HG03521 (cell line): ENCODE measurements around the gene MBD3.

Experiments
- ATAC-seq: cut with Tn5 transposase; IDR thresholded peaks from one replicate; pipeline ENCODE4 v1.9.1; 2021; ENCODE audit warnings: mild to moderate bottlenecking, moderate library complexity; ENCODE audit not compliant: unreplicated experiment

MBD3 gene

DNA sequence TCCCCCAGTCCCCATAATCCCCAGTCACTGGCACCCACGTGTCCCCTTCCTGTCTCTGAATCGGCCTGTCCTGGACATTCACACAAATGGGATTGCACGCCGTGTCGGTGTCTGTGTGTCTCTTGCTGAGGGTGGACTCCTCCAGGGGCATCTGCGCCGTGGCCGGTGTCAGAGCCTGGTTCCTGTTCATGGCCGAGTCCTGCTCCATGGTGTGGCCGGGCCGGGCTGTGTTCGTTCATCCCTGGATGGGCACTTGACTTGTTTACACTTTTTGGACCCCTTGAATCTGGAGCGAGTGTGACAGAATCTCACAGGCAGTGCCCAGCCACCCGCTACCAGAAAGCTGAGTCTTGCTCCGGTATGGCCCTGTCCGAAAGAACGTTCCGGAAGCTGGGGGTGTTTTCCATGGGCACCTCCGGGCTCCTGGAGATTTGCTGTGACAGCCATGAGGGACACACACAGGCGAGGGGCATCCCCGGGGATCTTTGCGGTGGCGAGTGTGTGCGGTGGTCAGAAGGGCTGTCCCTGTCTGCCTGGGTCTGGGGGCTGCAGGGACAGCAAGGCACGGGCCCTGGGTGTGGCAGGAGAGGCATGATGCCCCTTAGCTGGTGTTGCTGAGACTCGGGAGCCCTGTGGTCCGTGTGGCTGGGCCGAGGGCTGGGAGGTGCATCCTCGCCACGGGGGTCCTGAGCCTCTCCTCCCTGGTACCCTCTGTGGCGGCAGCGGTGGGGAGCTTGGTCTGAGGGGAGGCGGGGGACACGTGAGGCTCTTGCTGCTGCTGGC lies 18.1 kb downstream of the MBD3 start:
- ATAC-seq = no peak

DNA sequence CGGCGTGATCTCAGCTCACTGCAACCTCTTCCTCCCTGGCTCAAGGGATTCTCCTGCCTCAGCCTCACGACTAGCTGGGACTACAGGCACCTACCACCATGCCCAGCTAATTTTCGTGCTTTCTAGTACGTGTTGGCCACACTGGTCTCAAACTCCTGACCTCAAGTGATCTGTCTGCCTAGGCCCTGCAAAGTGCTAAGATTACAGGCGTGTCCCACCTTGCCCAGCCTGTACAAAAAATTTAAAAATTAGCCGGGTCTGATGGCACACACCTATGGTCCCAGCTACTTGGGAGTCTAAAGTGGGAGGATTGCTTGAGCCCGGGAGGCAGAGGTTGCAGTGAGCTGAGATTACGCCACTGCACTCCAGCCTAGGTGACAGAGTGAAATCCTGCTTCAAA lies 19.9 kb downstream of the MBD3 start:
- no peak for ATAC-seq

DNA sequence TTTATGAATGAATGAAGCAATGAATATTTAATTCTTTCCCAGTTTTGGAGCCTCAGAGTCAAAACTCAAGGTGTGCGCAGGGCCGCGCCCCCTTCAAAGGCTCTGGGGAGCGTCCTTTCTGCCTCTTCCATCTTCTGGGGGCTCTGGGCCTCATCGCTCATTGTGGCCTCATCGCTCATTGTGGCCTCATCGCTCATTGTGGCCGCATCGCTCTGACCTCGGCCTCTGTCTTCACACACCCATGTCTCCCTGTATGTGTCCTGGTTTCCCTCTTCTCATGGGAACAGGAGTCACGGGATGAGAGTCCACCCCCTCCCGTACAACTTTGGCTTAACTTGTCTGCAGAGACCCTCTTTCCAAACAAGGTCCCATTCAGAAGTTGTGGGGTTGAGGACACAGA lies 21.3 kb downstream of the MBD3 start:
- ATAC-seq = no peak

DNA sequence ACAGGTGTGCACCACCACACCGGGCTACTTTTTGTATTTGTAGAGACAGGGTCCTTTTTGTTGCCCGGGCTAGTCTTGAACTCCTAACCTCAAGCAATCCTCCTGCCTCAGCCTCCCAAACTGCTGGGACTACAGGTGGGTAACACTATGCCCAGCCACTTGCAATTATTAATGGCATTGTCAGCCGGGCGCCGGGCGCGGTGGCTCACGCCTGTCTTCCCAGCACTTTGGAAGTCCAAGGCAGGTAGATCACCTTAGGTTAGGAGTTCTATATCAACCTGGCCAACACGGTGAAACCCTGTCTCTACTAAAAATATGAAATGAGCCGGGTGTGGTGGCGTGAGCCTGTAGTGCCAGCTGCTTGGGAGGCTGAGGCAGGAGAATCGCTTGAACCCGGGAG lies 21.8 kb downstream of the MBD3 start:
- no peak for ATAC-seq

DNA sequence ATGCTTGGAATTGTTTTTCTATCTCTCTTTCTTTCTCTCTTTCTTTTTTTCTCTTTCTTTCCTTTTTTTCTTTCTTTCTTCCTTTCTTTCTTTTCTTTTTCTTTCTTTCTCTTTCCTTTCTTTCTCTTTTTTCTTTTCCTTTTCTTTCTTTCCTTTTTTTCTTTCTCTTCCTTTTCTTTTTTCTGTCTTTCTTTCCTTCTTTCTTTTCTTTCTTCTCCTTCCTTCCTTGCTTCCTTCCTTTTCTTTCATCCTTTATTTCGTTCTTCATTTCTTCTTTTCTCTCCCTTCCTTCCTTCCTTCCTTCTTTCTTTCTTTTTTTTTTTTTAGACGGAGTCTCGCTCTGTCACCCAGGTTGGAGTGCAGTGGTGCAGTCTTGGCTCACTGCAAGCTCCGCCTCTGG lies 22.7 kb downstream of the MBD3 start:
- ATAC-seq = no peak

DNA sequence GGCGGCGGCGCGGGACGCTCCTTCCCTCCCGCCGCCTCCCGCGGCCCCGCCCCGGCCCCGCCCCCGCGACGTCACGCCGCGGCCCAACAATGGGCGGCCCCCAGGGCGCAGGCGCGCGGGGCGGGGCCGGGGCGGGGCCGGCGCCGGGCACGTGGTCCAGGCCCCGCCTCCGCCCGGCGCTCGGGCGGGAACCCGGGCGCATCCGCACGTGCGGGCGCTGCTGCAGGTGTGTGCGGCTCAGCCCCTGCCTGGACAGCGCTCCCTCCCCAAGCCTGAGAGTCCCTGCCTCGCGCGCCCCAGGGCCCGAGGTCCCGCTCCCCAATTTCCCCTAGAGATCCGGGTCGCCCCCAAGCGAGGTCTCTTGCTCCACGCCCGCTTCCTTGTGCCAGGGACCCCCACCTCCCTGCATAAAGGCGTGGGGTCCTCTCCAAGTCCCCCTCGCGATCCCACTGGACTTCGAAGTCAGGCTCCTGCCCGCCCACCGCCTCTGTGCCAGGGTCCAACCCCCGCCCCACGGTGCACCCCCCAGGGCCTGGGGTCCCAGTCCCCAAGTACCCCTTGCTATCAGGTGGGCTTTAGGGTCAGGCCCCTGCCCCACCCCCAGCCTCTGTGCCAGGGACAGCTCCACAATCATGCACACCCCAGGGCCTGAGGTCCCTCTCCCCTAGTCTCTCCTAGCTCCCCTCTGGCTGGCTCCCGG lies 24.2 kb downstream of the MBD3 start, which contains the start of gene MEX3D:
Gene MEX3D, minus strand, starts transcription at position 6 of the 700 bp plus-strand sequence. CDS start 267 bp downstream, outside the sequence.
- ATAC-seq = peak; percentile 67

DNA sequence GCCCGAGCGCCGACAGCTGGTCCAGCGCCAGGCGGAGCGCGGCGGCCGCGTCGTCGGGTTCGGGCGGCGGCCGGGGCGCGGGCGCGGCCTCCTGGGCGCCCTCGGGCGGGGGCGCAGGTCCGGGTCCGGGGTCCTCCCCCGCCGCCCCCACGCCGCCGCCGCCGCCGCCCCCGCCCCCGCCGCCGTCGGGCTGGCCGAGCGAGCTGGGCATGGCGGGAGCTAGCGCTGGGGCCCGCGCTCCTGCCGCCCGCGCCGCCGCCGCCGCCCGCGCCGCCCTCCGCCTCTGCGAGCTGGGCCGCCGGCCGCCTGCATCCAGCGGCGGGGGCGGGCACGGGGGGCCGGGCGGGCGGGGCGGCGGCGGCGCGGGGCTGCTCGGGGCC lies 24.8 kb downstream of the MBD3 start:
- peak; percentile 8 for ATAC-seq

DNA sequence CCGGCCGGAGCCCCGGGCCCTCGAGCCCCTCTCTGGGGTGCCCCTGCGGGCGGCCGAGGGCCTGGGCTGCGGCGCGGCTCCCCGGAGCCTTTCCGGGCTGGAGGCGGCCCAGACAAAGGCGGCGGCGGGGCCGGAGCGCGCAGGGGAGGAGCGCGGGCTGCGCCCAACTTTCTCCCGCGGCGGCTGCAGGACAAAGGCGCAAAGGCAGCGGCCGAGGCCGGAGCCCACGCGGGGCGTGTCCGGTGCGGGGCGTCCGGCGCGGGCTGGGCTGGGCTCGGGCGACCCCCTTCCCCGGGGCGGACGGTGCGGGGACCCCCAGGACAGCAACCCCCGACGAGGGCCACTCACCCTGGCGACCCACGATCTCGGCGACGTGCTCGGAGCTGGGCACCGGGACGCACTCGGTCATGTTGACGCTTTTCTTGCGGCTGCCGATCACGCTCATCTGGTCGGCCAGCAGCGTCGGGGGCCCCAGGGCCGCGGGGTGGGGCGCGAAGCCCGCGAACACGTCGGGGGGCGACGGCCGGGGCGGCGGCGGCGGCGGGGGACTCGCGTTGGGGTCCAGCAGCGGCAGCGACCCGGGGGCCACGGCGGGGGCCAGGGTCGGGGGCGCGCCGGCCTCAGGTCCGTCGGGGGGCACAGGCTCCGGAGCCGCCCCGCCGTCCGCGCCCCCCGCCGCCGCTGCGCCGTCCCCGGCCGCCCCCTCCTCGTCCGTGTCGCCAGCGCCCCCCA lies 25.4 kb downstream of the MBD3 start:
- no peak for ATAC-seq

DNA sequence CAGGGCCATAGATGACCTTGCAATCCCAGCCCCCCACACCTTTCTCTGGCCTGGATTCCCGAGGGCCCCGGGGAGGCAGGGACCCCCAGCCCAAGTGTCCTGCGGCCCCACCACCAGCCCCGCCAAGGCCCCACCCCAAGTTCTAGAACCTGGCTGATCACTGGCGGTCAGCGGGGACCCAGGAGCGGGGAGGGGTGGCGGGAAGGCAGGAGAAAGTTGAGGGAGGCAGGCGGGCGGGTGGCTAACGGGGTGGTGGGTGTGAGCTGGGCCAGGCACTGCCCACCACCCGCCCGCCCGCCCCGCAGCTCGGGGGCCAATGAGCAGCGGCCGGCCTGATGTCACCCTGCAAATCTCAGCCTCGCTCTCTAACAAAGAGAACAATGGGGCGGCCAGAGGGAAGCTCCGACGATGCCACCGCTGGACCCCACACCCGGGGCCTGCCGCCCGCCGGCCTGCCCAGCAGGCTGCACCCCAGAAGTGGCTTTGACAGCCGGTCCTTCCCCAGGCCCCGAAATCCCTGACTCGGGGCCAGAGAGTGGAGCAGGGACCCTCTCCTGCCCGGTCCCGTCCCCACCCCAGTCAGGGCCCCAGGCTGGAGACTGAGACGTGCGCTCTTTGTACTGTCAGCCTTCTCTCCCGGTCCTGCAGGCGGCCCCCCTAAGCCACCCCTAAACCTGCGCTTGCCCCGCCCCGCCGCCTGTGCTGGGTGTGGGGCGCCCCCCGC lies 26.1 kb downstream of the MBD3 start:
- ATAC-seq = no peak

DNA sequence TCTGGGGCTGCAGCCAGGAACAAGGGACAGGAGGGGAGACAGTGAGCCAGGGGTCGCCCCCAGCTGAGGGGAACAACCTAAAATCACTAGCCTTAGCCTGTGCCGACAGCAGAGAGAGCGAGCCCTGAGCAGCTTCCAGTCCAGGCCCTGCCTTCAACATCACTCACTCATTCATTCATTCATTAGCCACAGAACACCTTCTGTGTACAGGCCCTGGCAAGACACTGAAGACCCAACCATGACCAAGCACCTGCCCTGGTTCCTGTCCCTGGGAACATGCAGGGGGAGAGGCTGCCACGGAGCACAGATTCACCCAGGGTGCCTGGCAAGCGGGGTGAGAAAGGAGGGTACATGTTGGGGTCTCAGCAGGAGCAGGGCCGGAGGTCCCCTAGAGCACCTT lies 29.4 kb downstream of the MBD3 start:
- ATAC-seq = no peak

DNA sequence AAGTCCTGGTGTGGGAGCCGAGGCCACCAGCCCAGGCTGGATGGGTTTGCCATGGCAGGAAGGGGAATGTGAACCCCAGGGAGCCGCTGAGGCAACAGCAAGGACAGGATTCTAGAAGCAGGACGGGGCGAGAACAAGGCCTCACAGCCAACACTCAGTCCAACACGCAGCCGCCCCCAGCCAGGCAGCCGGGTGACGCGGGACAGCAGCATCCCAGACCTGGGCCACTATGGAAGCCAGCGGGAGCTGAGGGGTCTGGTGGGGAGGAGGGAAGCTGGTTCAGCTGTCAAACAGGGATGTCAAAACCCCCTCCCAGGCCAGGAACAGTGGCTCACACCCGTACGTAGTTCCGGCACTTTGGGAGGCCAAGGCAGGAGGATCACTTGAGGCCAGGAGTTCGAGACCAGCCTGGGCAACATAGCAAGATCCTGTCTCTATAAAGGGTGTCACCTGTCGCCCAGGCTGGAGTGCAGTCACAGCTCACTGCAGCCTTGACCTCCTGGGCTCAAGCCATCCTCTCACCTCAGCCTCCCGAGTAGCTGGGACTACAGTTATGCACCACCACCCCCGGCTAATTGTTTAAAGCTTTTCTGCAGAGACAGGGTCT lies 31.3 kb downstream of the MBD3 start:
- no peak for ATAC-seq

DNA sequence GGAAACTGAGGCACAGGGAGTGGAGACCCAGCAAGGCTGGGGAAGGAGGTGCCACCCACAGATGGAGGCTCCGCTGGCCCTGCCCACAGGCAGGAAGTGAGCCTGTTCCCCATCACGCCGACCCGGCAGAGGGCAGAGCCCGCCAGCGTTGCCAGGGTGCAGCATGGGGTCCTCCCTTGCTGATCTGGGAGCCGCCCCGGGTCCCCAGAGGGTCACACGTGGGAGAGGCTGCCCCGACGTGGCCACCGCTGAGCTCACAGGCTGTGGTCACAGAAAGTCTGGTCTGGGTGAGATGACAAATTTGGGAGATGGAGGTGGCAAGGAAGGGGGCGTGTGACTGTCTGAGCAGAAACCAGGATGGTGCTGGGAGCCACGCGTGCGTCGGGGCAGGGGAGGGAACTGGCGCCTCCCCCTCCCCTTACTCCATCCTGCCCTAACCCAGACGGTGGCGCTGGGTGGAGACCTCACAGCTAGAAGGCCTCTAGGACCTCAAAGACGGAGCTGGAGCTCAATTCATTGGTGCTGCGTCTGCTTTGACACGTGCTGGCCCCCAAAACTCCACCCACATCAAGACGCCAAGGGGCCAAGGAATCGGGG lies 32.3 kb downstream of the MBD3 start:
- ATAC-seq = no peak

DNA sequence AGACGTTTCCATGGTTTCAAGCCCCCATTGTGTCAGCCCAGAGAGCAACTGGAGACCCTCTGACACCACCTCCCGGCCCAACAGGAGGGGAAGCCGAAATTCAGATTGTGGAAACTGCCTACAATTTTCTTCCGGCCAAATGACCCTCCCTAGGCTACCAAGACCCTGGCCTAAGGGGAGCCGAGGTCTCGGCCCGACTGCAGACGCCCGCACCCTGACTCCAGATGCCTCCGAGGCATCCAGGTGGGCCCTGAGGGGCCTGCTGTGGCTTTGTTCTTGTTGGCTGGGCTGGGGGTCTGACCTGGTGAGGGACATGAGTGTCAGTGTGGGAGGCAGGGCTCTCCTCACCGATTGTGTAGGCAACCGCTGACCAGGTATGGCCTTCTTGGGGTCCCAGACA lies 34.1 kb downstream of the MBD3 start:
- ATAC-seq = no peak

DNA sequence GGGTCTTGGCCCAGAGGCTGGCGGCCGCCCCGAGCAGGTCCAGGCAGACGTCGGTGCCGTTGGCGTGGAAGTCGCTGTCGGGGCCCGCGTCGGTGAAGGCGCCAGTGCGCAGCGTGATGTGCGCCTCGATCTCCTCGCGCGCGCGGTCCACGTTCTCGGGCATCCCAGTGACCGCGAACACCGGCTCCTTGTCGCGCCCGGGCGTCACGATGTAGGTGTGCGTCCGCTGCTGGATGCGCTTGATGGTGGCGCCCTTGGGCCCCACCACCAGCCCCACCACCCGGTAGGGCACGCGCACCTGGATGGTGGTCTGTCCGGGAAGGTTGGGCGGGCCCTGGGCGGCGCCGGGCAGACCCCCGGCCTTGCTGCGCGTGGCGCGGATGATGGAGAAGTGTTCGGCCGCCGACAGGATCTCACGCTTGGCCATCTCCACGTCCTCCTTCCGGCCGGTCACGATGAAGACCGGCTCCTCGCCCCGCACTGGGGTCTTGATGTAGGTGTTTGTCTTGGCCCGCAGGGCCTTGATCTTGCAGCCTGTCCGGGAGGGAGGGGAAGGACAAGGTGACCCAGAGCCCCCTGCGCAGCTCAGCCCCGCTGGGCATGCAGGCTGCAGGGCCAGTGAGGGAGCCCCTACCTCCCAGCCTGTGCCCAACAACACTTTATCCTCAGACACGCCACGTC lies 36.1 kb downstream of the MBD3 start:
- no peak for ATAC-seq

DNA sequence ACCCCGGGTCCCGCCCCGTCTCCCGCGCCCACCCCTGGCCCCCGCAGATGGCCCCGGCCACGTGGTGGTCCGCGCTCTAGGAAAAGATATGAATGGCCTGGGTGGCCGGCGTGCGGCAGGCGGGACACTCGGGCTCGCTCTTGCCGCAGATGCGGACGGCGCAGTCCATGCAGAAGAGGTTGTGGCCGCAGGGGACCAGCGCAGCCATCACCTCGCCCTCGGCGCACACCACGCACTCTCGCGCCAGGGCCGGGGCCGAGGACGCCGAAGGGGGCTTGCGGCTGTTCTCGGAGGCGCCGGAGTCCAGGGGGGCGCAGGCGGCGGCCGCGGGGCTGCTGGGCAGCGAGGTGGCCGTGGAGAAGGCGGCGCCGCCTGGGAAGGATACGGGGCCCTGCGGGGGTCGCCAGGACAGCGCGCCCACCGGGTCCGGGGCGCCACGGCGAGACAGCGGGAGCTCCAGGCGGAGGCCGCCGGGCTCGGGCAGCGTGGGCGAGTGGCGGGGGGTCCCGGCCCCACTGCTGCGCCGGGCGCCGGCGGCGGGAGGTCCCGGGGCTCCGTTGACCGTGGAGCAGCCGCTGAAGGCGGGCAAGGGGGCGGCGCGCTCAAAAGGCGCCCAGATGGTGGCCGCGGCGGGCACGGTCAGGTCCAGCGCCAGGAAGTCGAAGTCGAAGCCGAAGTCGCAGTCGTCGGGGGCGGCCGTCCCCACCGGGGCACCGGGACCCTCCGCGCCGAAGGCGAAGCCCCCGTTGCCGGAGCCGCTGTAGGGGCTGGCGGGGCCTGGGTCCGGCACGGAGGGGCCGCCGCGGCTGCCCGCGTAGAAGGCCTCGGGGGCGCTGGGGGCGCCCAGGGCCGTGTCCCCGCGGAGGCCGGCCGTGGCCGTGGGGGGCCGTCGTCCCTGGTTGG lies 36.9 kb downstream of the MBD3 start:
- ATAC-seq = no peak

DNA sequence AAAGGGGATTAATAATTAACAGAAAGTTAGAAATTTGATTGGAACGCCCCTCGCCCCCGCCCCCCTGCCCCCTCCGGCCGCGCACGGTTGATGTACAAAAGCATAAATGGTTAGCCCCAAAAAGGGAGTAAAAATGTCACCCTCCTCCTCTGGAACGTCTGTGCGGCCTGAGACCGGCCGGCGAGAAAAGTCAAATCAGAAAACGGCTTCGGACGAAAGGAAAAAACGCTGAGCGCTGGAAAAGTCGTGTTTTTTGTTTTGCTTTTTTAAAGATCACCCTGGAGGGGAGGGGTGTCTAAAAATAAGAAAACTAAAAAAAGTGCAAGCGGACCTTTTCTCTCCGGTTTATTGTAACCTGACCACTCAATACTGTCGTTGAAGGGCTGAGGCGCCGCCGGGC lies 37.7 kb downstream of the MBD3 start:
- no peak for ATAC-seq

DNA sequence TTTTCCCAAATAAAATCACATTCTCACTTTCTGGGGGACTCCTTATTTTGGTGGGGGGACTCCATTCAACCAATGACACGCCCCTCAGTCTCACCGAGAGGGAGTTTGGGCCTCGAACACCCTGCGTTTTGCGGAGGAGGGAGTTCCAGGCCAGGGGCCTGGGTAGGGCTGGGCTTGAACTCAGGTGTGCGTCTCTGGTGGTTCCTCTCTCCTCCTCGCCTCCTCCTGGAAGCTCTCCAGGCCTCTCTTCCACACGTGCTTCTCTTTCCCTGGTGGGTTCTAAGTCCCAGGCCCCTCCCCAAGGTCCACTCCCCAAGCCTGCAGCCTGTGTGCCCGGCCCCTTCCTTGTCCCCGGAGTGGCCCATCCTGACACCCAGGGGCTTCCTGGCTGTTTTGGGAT lies 39.2 kb downstream of the MBD3 start:
- no peak for ATAC-seq

DNA sequence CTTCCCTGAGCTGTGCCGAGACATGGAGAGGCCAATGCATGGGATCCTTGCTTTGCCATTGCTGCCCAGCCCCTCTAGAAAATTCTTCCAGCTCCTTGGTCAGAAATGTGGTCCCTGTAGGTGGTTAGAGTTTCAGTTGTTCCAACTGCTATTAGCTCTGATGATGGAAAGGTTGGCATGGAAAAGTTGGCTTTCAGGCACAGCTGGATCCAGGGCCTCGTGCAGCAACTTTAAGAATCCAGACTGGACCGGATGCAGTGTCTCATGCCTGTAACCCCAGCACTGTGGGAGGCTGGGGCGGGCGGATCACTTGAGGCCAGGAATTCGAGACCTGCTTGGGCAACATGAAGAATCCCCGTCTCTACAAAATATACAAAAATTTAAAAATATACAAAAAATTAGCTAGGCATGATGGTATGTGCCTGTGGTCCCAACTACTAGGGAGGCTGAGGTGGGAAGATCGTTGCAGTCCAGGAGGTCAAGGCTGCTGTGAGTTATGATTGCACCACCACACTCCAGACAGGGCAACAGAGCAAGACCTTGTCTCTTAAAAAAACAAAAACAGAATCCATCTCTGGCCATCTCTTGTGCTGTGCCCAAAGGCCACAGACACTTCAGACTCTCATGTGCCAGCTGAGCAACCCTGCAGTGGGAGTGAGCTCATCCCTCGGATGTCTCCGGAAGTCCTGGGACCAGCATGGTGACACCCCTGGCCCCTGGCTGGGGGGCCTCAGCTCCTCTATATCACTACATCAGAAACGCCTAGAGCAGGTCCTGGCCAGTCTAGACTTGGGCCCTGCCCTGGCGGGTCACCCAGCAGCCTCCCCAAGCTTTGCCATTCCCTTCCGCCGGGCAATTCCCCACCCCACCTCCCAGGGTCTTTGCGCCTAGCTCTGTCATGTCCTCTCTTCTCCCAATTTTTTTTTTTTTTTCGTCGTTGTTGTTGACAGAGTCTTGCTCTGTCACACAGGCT lies 41.3 kb downstream of the MBD3 start:
- ATAC-seq = no peak
